WERI-Rb-1 (cell line): ENCODE results near the gene ABLIM2.

Experiments
- DNase-seq: peaks from one replicate; pipeline ENCODE4 v3.0.0-alpha.2; 2020
- H3K27ac ChIP-seq: fragments of 250-450 bp; sonication (Bioruptor Pico); 2 replicates; pipeline ENCODE4 v1.5.1; 2020; ENCODE audit warnings: mild to moderate bottlenecking, moderate library complexity
- H3K27me3 ChIP-seq: fragments of 250-450 bp; sonication (Bioruptor Pico); 2 replicates; pipeline ENCODE4 v1.5.1; 2021; ENCODE audit warnings: mild to moderate bottlenecking, low read depth, moderate library complexity; ENCODE audit not compliant: insufficient read depth, severe bottlenecking
- H3K36me3 ChIP-seq: fragments of 250-450 bp; sonication (Bioruptor Pico); 2 replicates; pipeline ENCODE4 v1.5.1; 2020; ENCODE audit warnings: mild to moderate bottlenecking, moderate library complexity
- H3K4me3 ChIP-seq: 2 replicates; pipeline ENCODE4 v1.5.1; 2011; ENCODE audit warnings: low read depth, mild to moderate bottlenecking, control low read depth, low read length
- H3K9me3 ChIP-seq: fragments of 250-450 bp; sonication (Bioruptor Pico); 2 replicates; pipeline ENCODE4 v1.5.1; 2021; ENCODE audit warnings: mild to moderate bottlenecking, moderate library complexity; ENCODE audit not compliant: severe bottlenecking
- TF ChIP-seq, protein P1 (sequence below): IDR thresholded peaks from 2 replicates; pipeline ENCODE4 v1.5.1; 2011; ENCODE audit warnings: low read depth, mild to moderate bottlenecking, control low read depth, inconsistent platforms, low read length

Gene ABLIM2

DNA sequence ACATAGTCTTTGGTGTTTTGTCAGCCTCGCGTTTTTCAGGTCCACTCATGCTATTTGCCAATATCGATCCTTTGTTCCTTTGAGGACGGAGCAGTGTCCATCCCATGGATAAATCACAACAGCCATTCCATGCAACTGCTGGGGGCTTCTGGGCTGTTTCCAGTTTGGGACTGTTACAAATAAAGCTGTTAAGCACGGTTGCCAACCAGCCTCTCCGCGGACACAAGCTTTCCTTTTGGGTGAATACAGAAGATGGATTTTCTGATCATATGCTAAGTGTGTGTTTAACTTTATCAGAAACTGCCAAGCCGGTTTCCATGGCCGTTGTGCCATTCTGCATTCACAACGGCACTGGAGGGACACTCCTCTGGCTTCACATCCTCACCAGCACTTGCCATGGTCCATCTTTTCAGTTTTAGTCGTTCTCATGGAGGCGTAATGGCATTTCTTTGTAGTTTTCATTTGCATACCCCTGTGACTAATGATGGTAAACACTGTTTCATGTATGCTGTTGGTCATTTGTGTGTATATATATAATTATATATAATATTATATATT, 67.8 kb downstream of the ABLIM2 start:
- no peak for DNase-seq
- Histone ChIP-seq H3K36me3 (no peaks in the 10 kb centered on the region), H3K9me3 (peaks cover 16% of the 10 kb centered on the region), H3K4me3 (no peak overlapping the region), H3K27me3 (no peaks in the 10 kb centered on the region), H3K27ac (no peak overlapping the region)
- TF ChIP-seq, protein P1, sequence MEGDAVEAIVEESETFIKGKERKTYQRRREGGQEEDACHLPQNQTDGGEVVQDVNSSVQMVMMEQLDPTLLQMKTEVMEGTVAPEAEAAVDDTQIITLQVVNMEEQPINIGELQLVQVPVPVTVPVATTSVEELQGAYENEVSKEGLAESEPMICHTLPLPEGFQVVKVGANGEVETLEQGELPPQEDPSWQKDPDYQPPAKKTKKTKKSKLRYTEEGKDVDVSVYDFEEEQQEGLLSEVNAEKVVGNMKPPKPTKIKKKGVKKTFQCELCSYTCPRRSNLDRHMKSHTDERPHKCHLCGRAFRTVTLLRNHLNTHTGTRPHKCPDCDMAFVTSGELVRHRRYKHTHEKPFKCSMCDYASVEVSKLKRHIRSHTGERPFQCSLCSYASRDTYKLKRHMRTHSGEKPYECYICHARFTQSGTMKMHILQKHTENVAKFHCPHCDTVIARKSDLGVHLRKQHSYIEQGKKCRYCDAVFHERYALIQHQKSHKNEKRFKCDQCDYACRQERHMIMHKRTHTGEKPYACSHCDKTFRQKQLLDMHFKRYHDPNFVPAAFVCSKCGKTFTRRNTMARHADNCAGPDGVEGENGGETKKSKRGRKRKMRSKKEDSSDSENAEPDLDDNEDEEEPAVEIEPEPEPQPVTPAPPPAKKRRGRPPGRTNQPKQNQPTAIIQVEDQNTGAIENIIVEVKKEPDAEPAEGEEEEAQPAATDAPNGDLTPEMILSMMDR, result no peak

DNA sequence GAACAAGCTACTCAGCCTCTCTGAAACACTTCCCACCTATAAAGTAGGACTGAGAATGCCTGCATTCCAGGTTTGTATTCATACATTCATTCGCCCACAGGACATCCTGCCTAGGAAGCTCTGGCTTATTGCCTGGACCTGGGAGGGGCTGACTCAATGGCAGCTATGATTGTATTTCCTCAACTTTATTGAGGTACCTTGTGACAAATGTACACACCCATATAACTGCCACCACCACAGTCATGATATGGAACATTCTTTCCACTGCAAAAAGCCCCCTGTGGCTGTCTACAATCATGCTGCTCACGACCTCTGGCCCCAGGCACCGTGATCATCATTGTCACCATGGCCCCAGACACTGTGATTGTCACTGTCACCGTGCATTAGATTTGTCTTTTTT, 68.3 kb downstream of the ABLIM2 start:
- Histone ChIP-seq H3K4me3 (no peak overlapping the region), H3K36me3 (no peaks in the 10 kb centered on the region), H3K27ac (no peak overlapping the region), H3K27me3 (no peaks in the 10 kb centered on the region), H3K9me3 (peaks cover 16% of the 10 kb centered on the region)
- TF ChIP-seq, protein P1, result no peak
- no peak for DNase-seq

DNA sequence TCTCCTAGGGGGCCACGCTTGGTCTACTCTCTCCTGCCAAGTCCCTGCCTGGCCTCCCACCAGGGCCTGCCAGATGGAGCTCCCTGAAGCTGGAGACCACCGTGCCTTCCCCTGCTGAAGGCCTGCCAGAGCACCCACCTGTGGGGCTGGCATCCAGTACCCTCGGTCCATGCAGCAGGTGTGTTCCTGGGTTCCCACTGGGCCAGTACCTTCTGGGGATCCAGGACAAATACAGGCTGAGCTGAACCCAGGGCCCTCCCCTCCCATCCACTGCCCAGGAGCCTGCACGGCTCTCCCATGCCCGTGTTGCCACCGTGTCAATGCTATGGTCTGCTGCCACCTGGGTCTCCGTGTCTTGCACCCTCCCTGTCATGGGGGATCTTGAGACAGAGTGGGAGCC, 68.8 kb downstream of the ABLIM2 start:
- Histone ChIP-seq H3K27ac (no peak overlapping the region), H3K4me3 (no peak overlapping the region), H3K9me3 (peaks cover 16% of the 10 kb centered on the region), H3K27me3 (no peaks in the 10 kb centered on the region), H3K36me3 (no peaks in the 10 kb centered on the region)
- no peak for DNase-seq
- TF ChIP-seq, protein P1, result no peak

DNA sequence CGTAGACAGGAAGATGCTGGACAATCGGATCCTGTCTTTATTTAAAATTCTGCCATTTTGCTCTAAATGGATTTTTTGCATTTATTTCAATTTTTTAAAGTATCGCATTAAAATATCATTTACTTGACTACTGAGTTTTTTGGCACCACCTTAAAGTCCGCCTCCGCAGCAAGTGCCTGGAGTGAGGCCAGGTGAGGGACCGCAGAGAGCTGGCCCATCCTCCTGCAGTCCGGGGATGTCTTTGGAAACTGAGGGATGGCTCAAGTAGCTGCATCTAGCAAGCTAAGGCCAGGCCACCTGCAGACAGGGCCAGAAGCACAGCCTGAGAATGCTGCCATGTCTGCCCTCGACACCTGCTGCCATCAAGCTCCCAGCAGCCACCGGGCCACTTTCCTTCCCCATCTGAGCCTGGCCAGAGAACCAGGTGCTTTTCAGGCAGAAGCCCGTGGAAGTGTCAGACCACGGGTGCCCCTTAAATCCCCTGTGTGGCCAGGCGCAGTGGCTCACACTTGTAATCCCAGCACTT, 69.6 kb downstream of the ABLIM2 start:
- H3K36me3 ChIP-seq, result no peaks in the 10 kb centered on the region
- DNase-seq, result no peak
- no peaks in the 10 kb centered on the region for H3K27me3 ChIP-seq
- TF ChIP-seq, protein P1, result no peak
- no peak overlapping the region for H3K27ac ChIP-seq
- H3K9me3 ChIP-seq, result peaks cover 14% of the 10 kb centered on the region
- H3K4me3 ChIP-seq, result no peak overlapping the region

DNA sequence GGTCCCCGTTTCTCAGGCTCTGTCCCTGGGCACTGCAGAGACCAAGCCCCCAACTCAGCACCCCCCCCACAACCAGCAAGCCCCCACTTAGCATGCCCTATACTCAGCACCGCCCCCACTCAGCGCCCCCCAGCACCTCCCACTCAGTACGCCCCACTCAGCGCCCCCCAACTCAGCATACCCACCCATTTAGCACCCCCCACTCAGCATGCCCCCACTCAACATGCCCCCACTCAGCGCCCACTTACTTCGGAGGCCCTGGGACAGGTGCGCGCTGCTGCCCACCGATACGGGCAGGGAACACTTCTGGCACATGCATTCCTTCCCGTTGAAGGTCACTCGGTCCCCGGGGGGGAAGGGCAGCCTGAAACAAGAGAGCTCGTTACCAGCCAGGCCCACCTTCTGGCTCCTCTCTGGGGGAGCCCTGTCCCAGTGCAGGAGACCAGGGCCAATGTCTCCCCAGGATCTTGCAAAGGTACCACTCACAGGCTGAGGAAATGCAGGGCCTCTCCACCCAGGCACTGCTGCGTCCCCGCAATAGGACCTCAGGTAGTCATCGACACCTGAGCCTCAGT, 70.6 kb downstream of the ABLIM2 start:
- no peak for DNase-seq
- TF ChIP-seq, protein P1, result no peak
- Histone ChIP-seq H3K27me3 (no peaks in the 10 kb centered on the region), H3K4me3 (no peak overlapping the region), H3K9me3 (peaks cover 7% of the 10 kb centered on the region), H3K36me3 (no peaks in the 10 kb centered on the region), H3K27ac (no peak overlapping the region)
